HG03342 (cell line): Measurements from ENCODE around the gene LMF2.
"Not testable (repeated sequence)": the region's sequence is repeated elsewhere in the genome, so short reads cannot be mapped to it uniquely, and the experiment has no call there.

Source experiments
- ATAC-seq: cut with Tn5 transposase; IDR thresholded peaks from one replicate; pipeline ENCODE4 v1.9.1; 2021; ENCODE audit warnings: mild to moderate bottlenecking, moderate library complexity; ENCODE audit not compliant: unreplicated experiment

The LMF2 gene

GRCh38 chr22:50536226-50536625, 28.7 kb upstream of the LMF2 start:
- no peak for ATAC-seq

- ATAC-seq, result no peak
Measured at GRCh38 chr22:50535113-50535512, 27.6 kb upstream of the LMF2 start.

- ATAC-seq, result not testable (repeated sequence)
Measured at GRCh38 chr22:50533856-50534711, 26.6 kb upstream of the LMF2 start.

GRCh38 chr22:50532824-50533796, 25.6 kb upstream of the LMF2 start:
- ATAC-seq, result no peak

GRCh38 chr22:50531962-50532674, 24.6 kb upstream of the LMF2 start:
- no peak for ATAC-seq

- no peak for ATAC-seq
Measured at GRCh38 chr22:50531546-50531961, 24.1 kb upstream of the LMF2 start.

GRCh38 chr22:50530877-50531545, 23.5 kb upstream of the LMF2 start:
- no peak for ATAC-seq

- no peak for ATAC-seq
Measured at GRCh38 chr22:50530580-50530876, 23.0 kb upstream of the LMF2 start.

- peak; percentile 17 for ATAC-seq
Measured at GRCh38 chr22:50529897-50530579, 22.5 kb upstream of the LMF2 start, which contains the start of gene TYMP. Gene TYMP, minus strand, starts transcription at chr22:50530012. Its CDS starts 303 bp downstream, at chr22:50529709.

- no peak for ATAC-seq
Measured at GRCh38 chr22:50529416-50529896, 22.0 kb upstream of the LMF2 start.

GRCh38 chr22:50528682-50529415, 21.3 kb upstream of the LMF2 start:
- ATAC-seq, result no peak

- no peak for ATAC-seq
Measured at GRCh38 chr22:50527921-50528681, 20.6 kb upstream of the LMF2 start.

- ATAC-seq, result no peak
Measured at GRCh38 chr22:50526834-50527801, 19.6 kb upstream of the LMF2 start.

- ATAC-seq, result peak; percentile 14
Measured at GRCh38 chr22:50526108-50526833, 18.8 kb upstream of the LMF2 start.

- no peak for ATAC-seq
Measured at GRCh38 chr22:50525858-50526107, 18.3 kb upstream of the LMF2 start.

GRCh38 chr22:50525104-50525857, 17.8 kb upstream of the LMF2 start, which contains the start of gene SCO2:
Gene SCO2, minus strand, starts transcription at chr22:50525598. Its CDS starts 1,187 bp downstream, at chr22:50524411.
- peak; percentile 42 for ATAC-seq
